BLaER1 (cell line): ENCODE data around the gene SHROOM3.

ENCODE experiments used
- H3K27ac ChIP-seq: shearing (Covaris generic); formaldehyde crosslinking; 2 replicates; pipeline ENCODE4 v1.8.1; 2022
- H3K27me3 ChIP-seq: shearing (Covaris generic); formaldehyde crosslinking; 2 replicates; pipeline ENCODE4 v1.8.1; 2022
- H3K36me3 ChIP-seq: shearing (Covaris generic); formaldehyde crosslinking; 2 replicates; pipeline ENCODE4 v1.8.1; 2022
- H3K4me1 ChIP-seq: shearing (Covaris generic); formaldehyde crosslinking; 2 replicates; pipeline ENCODE4 v1.8.1; 2022
- H3K4me2 ChIP-seq: shearing (Covaris generic); formaldehyde crosslinking; 2 replicates; pipeline ENCODE4 v1.8.1; 2022
- H3K4me3 ChIP-seq: shearing (Covaris generic); formaldehyde crosslinking; 2 replicates; pipeline ENCODE4 v1.8.1; 2022
- H3K9ac ChIP-seq: shearing (Covaris generic); formaldehyde crosslinking; 2 replicates; pipeline ENCODE4 v1.8.1; 2022
- H3K9me3 ChIP-seq: shearing (Covaris generic); formaldehyde crosslinking; 2 replicates; pipeline ENCODE4 v1.8.1; 2022
- H4K20me1 ChIP-seq: shearing (Covaris generic); formaldehyde crosslinking; 2 replicates; pipeline ENCODE4 v1.8.1; 2022
- Cebpa-rat ChIP-seq: shearing (Covaris generic); IDR thresholded peaks from 2 replicates; pipeline ENCODE4 v1.8.1; 2022

Gene SHROOM3

DNA sequence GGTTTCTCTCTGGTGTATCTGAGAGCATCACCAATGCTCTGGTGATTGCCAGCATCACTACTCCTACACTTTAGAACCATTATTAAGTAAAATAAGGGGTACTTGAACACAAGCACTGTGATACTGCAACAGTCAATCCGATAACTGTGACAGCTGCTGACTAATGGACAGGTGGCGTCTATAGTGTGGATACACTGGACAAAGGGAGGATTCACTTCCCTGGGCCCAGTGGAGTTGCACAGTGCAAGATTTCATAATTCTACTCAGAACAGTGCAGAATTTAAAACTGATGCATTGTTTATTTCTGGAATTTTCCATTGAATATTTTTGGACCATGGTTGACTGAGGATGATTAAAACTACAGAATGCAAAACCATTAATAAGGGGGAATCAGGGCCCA is 97.8 kb downstream of the SHROOM3 start:
- no peaks in the 10 kb centered on the region for H3K27me3 ChIP-seq
- H3K9me3 ChIP-seq, result peaks cover 8% of the 10 kb centered on the region

GRCh38 chr4:76533314-76533713 is 98.3 kb downstream of the SHROOM3 start:
- 0 out of 2 replicates have a peak, but pooled peaks cover 4% of the 10 kb centered on the region for H3K4me1 ChIP-seq
- no peak overlapping the region for H3K4me2 ChIP-seq
- H3K4me3 ChIP-seq, result no peak overlapping the region
- TF ChIP-seq Cebpa-rat, result no peak
- no peaks in the 10 kb centered on the region for H3K36me3 ChIP-seq
- H3K9ac ChIP-seq, result no peak overlapping the region
- peaks cover 8% of the 10 kb centered on the region for H3K9me3 ChIP-seq
- H3K27me3 ChIP-seq, result no peaks in the 10 kb centered on the region
- no peaks in the 10 kb centered on the region for H4K20me1 ChIP-seq
- H3K27ac ChIP-seq, result no peak overlapping the region

More for the DNA sequence above, 97.8 kb downstream of the SHROOM3 start:
- no peak overlapping the region for H3K4me2 ChIP-seq
- H3K4me3 ChIP-seq, result no peak overlapping the region
- H3K27ac ChIP-seq, result no peak overlapping the region
- H4K20me1 ChIP-seq, result no peaks in the 10 kb centered on the region
- H3K4me1 ChIP-seq, result peaks cover 4% of the 10 kb centered on the region; the same call in 1 of the 2 replicates
- TF ChIP-seq Cebpa-rat, result no peak
- H3K36me3 ChIP-seq, result no peaks in the 10 kb centered on the region
- H3K9ac ChIP-seq, result no peak overlapping the region

GRCh38 chr4:76535603-76536372 is 100.8 kb downstream of the SHROOM3 start:
- Histone ChIP-seq H4K20me1 (no peaks in the 10 kb centered on the region), H3K4me3 (no peak overlapping the region), H3K4me2 (no peak overlapping the region), H3K9me3 (no peaks in the 10 kb centered on the region), H3K27ac (no peak overlapping the region), H3K9ac (no peak overlapping the region), H3K36me3 (no peaks in the 10 kb centered on the region), H3K27me3 (no peaks in the 10 kb centered on the region), H3K4me1 (peaks cover 14% of the 10 kb centered on the region; the same call in 1 of the 2 replicates)
- TF ChIP-seq Cebpa-rat, result no peak

- no peak overlapping the region for H3K4me3 ChIP-seq
- no peaks in the 10 kb centered on the region for H3K27me3 ChIP-seq
- TF ChIP-seq Cebpa-rat, result no peak
- no peaks in the 10 kb centered on the region for H3K36me3 ChIP-seq
- no peak overlapping the region for H3K9ac ChIP-seq
- H4K20me1 ChIP-seq, result no peaks in the 10 kb centered on the region
- no peak overlapping the region for H3K27ac ChIP-seq
- no peaks in the 10 kb centered on the region for H3K9me3 ChIP-seq
- no peak overlapping the region for H3K4me2 ChIP-seq
- H3K4me1 ChIP-seq, result peaks cover 15% of the 10 kb centered on the region
Measured at GRCh38 chr4:76536373-76536689, 101.3 kb downstream of the SHROOM3 start.

GRCh38 chr4:76538296-76538695 is 103.3 kb downstream of the SHROOM3 start:
- Histone ChIP-seq H3K9me3 (peaks cover 14% of the 10 kb centered on the region), H3K4me2 (no peak overlapping the region), H4K20me1 (no peaks in the 10 kb centered on the region), H3K9ac (no peak overlapping the region), H3K36me3 (no peaks in the 10 kb centered on the region), H3K4me1 (peaks cover 33% of the 10 kb centered on the region), H3K4me3 (no peak overlapping the region), H3K27ac (no peak overlapping the region), H3K27me3 (no peaks in the 10 kb centered on the region)
- TF ChIP-seq Cebpa-rat, result no peak

- Histone ChIP-seq H3K36me3 (no peaks in the 10 kb centered on the region), H3K9ac (no peak overlapping the region), H3K4me2 (no peak overlapping the region), H3K27ac (no peak overlapping the region), H4K20me1 (no peaks in the 10 kb centered on the region), H3K4me3 (no peak overlapping the region), H3K4me1 (peaks cover 47% of the 10 kb centered on the region), H3K27me3 (no peaks in the 10 kb centered on the region), H3K9me3 (peaks cover 17% of the 10 kb centered on the region)
- TF ChIP-seq Cebpa-rat, result no peak
Measured at GRCh38 chr4:76539979-76540378, 105.0 kb downstream of the SHROOM3 start.

- H3K36me3 ChIP-seq, result no peaks in the 10 kb centered on the region
- H3K27me3 ChIP-seq, result no peaks in the 10 kb centered on the region
- H3K9ac ChIP-seq, result no peak overlapping the region
- no peak for TF ChIP-seq Cebpa-rat
- H3K4me3 ChIP-seq, result no peak overlapping the region
- H4K20me1 ChIP-seq, result no peaks in the 10 kb centered on the region
- no peak overlapping the region for H3K4me2 ChIP-seq
- peaks cover 48% of the 10 kb centered on the region for H3K4me1 ChIP-seq
- peaks cover 17% of the 10 kb centered on the region for H3K9me3 ChIP-seq
- no peak overlapping the region for H3K27ac ChIP-seq
Measured at GRCh38 chr4:76540486-76540885, 105.5 kb downstream of the SHROOM3 start.

- Histone ChIP-seq H3K4me2 (peak overlapping the region; percentile 86), H3K27me3 (no peaks in the 10 kb centered on the region), H3K36me3 (no peaks in the 10 kb centered on the region), H3K27ac (peak overlapping the region; percentile 88), H3K4me1 (peaks cover 77% of the 10 kb centered on the region), H4K20me1 (no peaks in the 10 kb centered on the region), H3K4me3 (peak overlapping the region; percentile 9; the same call in 1 of the 2 replicates), H3K9me3 (peaks cover 17% of the 10 kb centered on the region), H3K9ac (no peak overlapping the region)
- TF ChIP-seq Cebpa-rat, result no peak
Measured at GRCh38 chr4:76543378-76543777, 108.3 kb downstream of the SHROOM3 start.

DNA sequence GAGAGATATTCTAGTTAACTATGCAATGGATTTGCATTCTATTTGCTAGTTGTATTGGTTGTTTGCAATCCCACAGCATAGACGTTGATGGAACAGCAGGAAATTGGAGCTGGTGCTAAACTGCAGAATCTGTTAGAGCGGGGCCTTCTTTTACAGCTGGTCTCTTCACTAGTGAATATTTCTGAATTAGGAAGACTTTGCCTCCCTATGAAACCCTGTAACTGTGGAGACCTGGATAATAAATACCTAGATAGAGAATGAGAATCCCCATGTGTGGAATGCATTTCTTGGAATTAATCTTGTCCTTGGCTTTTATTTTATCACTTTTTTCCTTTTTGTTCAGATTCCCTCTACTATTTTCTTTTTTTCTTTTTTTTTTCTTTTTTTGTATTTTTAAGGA is 109.7 kb downstream of the SHROOM3 start:
- Histone ChIP-seq H3K27ac (peak overlapping the region; percentile 88), H3K36me3 (no peaks in the 10 kb centered on the region), H4K20me1 (no peaks in the 10 kb centered on the region), H3K4me1 (peaks cover 89% of the 10 kb centered on the region), H3K4me2 (peak overlapping the region; percentile 86), H3K4me3 (peak overlapping the region; percentile 44; the same call in 1 of the 2 replicates), H3K27me3 (no peaks in the 10 kb centered on the region), H3K9ac (peak overlapping the region; percentile 77; the same call in 1 of the 2 replicates), H3K9me3 (peaks cover 17% of the 10 kb centered on the region)
- TF ChIP-seq Cebpa-rat, result no peak

GRCh38 chr4:76545226-76545884 is 110.3 kb downstream of the SHROOM3 start:
- Histone ChIP-seq H3K4me2 (peak overlapping the region; percentile 86), H3K4me3 (peak overlapping the region; percentile 44), H3K9ac (peak overlapping the region; percentile 77), H3K36me3 (no peaks in the 10 kb centered on the region), H3K4me1 (peaks cover 86% of the 10 kb centered on the region), H3K9me3 (peaks cover 17% of the 10 kb centered on the region), H3K27me3 (no peaks in the 10 kb centered on the region), H3K27ac (peak overlapping the region; percentile 88), H4K20me1 (no peaks in the 10 kb centered on the region)
- TF ChIP-seq Cebpa-rat, result no peak
